HCT116 (cell line): ENCODE measurements around the gene SMARCAL1.

ENCODE experiments used
- CTCF ChIP-seq, 3 experiments: fragments of 200-600 bp in 1 of 3; sonication (generic) in 1 of 3; IDR thresholded peaks in 2 of 3; conservative IDR thresholded peaks in 1 of 3; 2 replicates each; pipeline ENCODE4 v1.5.1; 2012 to 2017; ENCODE audit warnings: low read depth in 2 of 3, low read length in 2 of 3, antibody characterized with exemption in 1 of 3, borderline replicate concordance in 1 of 3, control low read depth in 1 of 3, mild to moderate bottlenecking in 1 of 3, mixed read lengths in 1 of 3, mixed run types in 1 of 3, moderate library complexity in 1 of 3; ENCODE audit not compliant: insufficient read depth in 1 of 3
- ELF1 ChIP-seq: IDR thresholded peaks from 2 replicates; pipeline ENCODE4 v1.6.1; 2012; ENCODE audit warnings: low read depth, borderline replicate concordance
- EZH2 ChIP-seq: fragments of 200-600 bp; sonication (generic); IDR thresholded peaks from 2 replicates; pipeline ENCODE4 v1.6.1; 2017; ENCODE audit warnings: antibody characterized with exemption, mixed run types
- EZH2phosphoT487 ChIP-seq: fragments of 200-600 bp; IDR thresholded peaks from 2 replicates; pipeline ENCODE4 v1.6.1; 2018; ENCODE audit warnings: antibody characterized with exemption, borderline replicate concordance
- POLR2A ChIP-seq: IDR thresholded peaks from 2 replicates; pipeline ENCODE4 v1.7.0; 2011; ENCODE audit warnings: borderline replicate concordance; ENCODE audit not compliant: insufficient read depth, insufficient read length; ENCODE audit errors: extremely low read depth
- POLR2AphosphoS5 ChIP-seq: IDR thresholded peaks from 2 replicates; pipeline ENCODE4 v1.6.1; 2011; ENCODE audit warnings: mild to moderate bottlenecking, low read depth, low read length, moderate library complexity
- RAD21 ChIP-seq: IDR thresholded peaks from 2 replicates; pipeline ENCODE4 v1.6.1; 2012; ENCODE audit warnings: low read depth, mild to moderate bottlenecking
- SP1 ChIP-seq: IDR thresholded peaks from 2 replicates; pipeline ENCODE4 v1.6.1; 2012; ENCODE audit warnings: low read depth
- YY1 ChIP-seq: IDR thresholded peaks from 2 replicates; pipeline ENCODE4 v1.6.1; 2011; ENCODE audit warnings: low read length, low read depth, moderate library complexity, mild to moderate bottlenecking; ENCODE audit not compliant: insufficient replicate concordance; ENCODE audit errors: extremely low read depth
- ZFX ChIP-seq: fragments of 450-650 bp; IDR thresholded peaks from 2 replicates; pipeline ENCODE4 v1.6.1; 2017

DNA sequence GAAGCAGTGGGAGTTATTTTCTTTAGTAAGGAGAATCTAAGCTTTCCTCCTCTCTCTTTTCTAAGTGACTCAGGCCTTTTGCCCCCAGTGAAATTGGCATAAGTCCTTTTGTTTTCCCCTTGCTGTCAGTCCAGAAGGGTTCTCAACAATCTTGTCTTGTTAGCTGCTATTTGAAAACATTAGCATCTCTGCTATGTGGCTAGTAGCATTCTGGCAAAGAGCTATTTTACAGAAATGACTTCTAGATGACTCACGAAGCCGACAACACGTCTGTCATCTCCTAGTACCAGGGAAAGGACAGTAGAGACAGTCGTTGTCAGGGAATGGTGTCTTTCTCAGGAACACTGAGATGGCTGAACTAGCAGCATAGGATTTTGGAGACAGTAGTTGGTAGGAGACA, 14.7 kb downstream of the SMARCAL1 start:
- TF ChIP-seq CTCF (IDR thresholded peaks at IDR 0.05 in 2 of 3, conservative IDR thresholded peaks at IDR 0.05 in 1 of 3; ENCODE audit: borderline replicate concordance in 1 of 3, insufficient read depth in 1 of 3, low read depth in 2 of 3, low read length in 2 of 3) (no peak), RAD21 (no peak), ZFX (no peak), POLR2AphosphoS5 (no peak), EZH2 (no peak), ELF1 (no peak), POLR2A (no peak), EZH2phosphoT487 (no peak), YY1 (no peak), SP1 (no peak)
